HG03175 (cell line): Measurements from ENCODE around the gene ADGRV1.
A peak's percentile ranks its signal among the peaks of the same experiment; 100 is the strongest.
"Not testable (repeated sequence)": the region's sequence is repeated elsewhere in the genome, so short reads cannot be mapped to it uniquely, and the experiment has no call there.

Experiments
- ATAC-seq: cut with Tn5 transposase; IDR thresholded peaks from one replicate; pipeline ENCODE4 v1.9.1; 2021; ENCODE audit warnings: mild to moderate bottlenecking, moderate library complexity; ENCODE audit not compliant: unreplicated experiment

ADGRV1 gene

GRCh38 chr5:91052977-91053740 lies 494.6 kb downstream of the ADGRV1 start:
- no peak for ATAC-seq

DNA sequence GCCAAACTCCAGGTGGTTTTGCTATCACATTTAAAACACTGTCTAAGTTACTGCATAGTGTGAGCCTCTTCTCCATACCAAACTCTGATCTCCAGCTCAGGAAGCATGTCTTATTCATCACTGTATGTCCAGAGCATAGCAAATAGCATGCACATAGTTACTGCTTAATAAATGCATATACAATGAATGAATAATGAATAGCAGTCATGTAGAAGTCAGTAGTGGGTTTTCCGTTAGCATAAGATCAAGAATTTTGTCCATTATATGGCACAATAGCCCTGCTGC lies 495.1 kb downstream of the ADGRV1 start:
- no peak for ATAC-seq

GRCh38 chr5:91058155-91058554 lies 499.6 kb downstream of the ADGRV1 start:
- no peak for ATAC-seq

DNA sequence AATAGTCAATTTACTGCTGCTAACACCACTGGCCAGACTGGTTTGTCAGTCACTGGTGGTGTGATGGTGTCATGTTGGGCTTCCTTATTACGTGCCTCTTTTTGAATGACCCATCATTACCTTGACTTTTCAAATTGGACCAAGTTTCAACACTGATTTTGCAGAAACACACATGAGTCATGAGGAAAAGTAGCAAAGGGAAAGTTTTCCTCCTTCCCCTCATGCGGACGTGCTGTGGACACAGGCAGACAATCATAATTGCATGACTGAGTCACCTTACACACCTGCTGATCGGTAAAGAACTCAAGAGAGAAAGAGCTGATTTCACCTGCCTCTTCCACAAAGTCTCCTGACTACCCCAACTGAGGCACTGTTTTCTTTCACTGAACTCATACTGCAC lies 500.0 kb downstream of the ADGRV1 start:
- no peak for ATAC-seq

GRCh38 chr5:91059409-91059808 lies 500.8 kb downstream of the ADGRV1 start:
- ATAC-seq, result peak; percentile 70

- no peak for ATAC-seq
Measured at GRCh38 chr5:91061094-91061493, 502.5 kb downstream of the ADGRV1 start.

DNA sequence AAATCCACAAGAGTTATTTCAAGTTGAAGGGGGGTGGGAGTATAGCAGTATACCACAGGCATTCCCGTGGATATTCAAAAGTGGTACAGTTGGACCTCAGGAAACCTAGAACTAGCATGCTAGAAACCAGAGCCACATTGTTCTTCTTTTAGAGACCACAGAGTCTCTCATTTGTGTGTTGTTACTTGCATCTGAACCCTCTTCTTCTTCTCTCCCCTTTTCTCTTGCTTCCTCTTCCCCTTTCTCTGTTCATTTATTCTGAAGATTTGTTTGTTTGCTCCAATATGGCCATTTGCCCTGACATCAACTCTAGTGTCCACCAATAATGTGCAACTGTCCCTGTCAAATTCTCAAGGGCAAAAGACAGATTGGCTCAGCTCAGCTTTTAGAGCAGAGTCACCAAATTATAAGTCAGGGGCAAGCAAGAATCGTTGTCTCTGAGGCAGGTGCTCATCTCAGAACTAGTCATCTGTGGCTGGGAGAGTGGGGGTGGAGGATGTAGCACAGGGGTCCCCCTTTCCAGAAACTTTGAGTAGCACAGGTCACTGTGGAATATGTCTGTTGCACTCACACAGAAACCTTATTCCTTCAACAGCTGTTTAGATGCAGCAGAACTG lies 503.5 kb downstream of the ADGRV1 start:
- no peak for ATAC-seq

DNA sequence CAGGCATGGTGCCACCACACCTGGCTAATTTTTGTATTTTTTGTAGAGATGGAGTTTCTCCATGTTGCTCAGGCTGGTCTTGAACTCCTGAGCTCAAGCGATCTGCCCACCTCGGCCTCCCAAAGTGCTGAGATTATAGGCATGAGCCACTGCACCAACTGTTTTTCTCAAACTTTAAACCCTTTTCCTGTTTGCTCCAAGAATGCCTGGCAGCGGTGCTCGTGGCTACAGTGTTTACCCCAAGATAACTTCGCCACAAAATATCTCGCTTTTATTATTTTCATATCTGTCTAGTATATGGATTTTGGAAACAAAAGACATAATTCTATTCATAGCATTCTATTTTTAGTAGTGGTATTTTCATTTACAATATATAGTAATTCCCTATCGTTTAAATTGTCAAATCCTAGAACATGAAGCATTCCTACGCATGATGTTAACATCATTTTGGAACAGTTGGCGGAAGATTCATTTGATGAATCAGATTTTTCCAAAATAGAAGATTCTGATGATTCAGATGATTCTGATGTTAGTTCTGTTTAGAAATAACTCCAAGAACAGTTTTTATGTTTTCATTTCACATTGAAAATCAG lies 504.6 kb downstream of the ADGRV1 start:
- not testable (repeated sequence) for ATAC-seq

DNA sequence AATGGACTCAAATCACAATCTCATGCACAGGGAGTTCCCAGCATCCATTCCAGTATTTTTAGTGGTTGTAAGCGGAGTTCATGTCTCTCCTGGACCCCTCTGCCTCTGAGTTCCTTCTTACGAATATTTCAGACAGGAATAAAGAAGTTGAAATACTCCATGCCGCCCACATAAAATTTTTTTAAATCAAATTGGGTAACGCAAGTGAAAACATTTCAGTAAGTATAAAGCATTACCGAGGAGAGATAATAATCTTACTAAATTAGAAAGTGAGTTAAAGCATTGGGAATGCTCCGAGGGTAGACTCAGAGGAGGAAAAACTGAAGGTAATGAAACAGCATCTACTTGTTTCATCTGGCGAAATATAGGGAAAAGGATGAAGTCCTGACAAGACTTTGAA lies 506.9 kb downstream of the ADGRV1 start:
- ATAC-seq, result no peak

- ATAC-seq, result no peak
Measured at GRCh38 chr5:91069364-91069763, 510.8 kb downstream of the ADGRV1 start.

DNA sequence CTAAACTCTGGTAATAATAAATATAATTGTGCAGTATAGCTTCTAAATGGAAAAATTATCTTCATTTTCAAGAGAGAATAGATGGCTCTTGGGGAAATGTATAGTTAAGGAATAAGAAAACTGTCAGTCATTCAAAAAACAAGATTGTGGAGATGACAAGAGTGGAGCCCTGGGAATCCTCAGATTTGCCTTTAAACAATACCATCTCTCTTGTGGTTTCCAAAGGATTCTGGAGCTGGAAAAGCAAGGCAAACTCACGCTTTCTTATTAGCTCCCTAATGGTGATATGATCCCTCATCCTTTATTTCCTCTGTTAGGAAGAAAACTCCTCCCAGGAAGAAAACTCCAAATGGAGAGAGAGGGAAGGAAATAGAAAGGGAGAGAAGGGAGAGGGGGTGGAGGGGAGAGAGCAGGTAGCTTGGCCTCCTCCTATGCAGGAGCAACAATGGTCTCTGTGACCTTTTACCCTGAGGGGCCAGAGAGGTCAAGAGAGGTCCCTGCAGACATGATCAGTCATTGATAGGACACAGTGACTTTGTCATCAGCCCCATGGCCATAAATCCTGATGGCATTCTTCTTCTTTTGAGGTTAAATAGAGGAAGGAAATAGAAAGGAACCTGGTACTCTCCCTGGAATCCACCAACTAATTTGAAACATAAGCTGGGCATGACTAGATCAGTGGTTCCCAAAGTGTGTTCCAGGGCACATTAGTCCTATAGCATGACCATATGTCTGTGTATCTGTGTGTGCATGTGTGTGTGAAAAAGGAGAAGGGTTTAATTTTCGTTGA lies 512.4 kb downstream of the ADGRV1 start:
- ATAC-seq, result no peak

DNA sequence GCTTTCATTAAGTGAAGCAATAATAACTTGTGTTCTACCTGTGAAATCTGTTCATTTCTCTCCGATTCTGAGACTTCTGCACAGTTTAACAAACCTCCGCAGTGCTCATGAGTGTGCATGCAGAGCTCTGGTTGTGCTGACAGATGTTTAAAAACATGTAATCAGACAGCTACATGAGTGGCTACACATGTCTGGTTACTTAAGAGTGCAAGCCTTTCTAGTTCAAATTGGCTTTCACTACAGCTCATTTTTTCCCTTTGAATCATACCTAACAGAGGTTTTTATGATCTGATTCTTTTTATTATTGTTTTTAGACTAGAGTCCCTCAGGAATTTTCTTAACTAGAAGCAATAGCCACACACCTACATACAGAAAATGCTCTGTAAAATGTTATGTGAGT lies 514.3 kb downstream of the ADGRV1 start:
- no peak for ATAC-seq

DNA sequence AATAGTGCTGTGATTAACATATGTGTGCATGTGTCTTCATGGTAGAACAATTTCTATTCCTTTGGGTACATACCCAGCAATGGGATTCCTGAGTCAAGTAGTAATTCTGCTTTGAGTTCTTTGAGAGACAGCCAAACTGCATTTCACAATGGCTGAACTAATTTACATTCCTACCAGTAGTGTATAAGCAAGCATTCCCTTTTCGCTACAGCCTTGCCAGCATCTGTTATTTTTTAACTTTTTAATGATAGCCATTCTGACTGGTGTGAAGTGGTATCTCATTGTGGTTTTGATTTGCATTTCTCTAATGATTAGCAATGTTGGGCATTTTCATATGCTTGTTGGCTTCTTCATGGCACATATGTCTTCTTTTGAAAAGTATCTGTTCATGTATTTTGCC lies 516.0 kb downstream of the ADGRV1 start:
- peak; percentile 84 for ATAC-seq

DNA sequence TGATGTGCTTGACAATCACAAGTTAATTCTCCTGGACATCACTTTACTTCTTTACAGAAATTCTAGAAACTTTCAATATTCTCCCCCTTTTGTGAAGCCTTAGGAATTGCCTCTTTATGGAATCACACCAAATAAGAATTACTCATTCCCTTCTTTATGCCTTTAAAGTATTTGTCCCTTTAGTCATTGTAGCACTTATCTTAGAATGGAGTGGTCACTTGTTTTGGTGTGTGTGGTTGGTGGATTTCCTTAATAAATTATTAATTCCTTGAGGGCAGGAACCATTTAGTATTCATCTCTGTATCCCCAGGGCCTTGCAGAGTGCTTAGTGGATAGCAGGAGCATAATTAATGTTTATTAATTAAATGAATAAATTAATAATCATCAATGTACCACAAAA lies 517.5 kb downstream of the ADGRV1 start:
- no peak for ATAC-seq

DNA sequence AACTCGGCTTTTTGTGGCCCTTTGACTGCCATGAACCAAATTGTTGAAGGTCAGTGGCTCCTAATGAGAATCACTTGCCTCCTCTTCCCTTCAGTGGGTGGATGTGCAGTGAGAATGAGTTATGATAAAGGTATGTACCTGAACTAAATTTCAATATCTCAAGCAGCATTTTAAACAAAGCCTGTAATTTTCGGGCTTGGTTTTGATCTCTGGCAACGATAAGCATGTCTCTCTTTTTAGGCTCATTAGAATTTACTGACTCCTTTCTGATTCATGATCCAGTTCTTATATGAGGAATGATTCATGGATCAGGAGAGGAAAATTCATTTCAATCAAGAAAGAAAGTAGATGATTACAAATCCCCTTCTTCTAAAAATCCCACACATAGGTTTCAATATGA lies 519.0 kb downstream of the ADGRV1 start:
- no peak for ATAC-seq

DNA sequence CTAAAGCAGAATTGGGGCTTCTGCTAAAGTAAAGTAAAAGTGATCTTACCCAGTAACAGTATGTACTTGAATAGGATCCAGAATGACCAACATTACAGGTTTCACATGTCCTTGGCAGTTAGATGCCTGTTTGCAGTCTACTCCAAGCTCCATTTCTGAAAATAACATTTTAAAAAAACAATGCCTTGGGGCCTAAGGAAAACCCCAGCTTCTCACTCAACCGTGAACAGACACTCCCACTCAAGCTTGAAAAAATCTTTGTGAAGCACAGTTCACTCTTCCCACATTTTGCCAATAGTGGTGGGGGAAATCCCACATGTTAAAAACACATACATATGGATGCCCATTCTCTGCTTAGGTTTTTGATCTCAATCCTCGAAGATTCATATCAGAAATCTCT lies 520.4 kb downstream of the ADGRV1 start:
- no peak for ATAC-seq

GRCh38 chr5:91089758-91090157 lies 531.2 kb downstream of the ADGRV1 start:
- ATAC-seq, result no peak

- no peak for ATAC-seq
Measured at GRCh38 chr5:91090995-91091394, 532.4 kb downstream of the ADGRV1 start.

DNA sequence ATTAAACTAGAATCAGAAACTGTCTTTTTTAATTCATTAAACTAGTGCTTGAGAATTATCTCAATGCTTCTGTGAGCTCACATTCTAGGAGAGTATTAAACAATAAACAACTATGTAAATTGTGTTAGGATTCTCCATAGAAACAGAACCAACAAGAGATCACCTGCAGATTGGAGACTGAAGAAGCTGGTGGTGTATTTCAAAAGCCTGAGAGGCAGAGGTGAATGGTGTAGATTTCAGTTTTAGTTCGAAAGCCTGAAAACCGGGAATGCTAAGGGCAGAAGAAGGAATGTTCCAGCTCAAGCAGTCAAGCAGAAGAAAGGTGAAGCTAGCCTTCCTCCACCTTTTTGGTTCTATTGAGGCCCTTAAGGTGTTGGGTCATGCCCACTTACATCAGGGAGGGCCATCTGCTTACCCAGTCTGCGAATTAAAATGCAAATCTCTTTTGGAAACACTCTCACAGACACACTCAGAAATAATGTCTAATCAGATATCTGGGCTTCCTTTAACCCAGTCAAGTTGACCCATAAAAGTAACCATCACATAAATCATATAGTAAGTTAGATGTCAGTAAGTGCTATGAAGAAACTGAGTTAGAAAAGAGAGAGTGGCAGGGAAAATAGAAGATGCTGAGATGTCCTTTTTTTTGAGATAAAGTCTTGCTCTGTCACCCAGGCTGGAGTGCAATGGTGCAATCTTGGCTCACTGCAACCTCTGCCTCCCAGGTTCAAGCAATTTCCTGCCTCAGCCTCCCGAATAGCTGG lies 533.1 kb downstream of the ADGRV1 start:
- no peak for ATAC-seq

DNA sequence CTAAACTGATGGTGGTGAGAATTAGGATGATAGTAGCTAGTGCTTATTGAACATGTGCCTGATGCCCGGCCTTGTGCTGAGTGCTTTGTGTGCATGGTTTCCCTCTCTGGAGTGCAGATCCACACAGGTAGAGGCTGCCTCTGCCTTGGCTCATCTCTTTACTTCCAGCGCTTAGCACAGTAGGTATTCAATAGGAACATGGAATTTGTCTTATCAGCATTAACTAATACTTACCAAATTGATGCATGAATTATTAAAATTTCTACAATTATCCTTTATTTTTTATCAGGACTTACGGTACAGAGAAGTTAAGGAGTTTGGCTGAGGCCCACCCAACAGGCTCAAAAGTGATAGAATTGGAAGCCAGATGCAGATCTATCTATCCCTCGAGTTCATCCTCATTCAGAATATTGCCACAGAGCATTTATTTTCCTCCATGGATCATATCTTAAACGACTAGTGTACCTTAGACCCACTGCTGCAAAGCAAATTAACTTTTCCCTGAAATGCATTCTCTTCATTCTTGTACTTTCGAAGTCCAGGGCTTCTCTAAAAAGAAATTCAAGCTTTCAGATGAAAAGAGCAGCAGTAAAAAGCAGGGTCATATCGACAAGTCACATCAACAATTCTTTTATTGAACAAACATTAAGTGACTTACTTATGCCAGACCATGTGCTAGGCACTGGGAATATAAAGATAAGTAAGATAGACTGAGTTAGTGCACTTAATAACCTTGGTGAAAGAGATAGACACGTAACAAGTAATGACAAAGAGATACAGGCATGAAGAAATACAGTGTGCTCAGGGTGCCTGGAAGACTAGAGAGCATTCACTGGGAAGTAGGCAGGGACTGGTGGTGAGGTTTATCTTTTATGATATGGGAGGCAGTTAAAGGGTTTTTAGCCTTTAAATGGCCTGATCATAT lies 534.5 kb downstream of the ADGRV1 start:
- ATAC-seq, result no peak
